OCI-LY7 (cell line): ENCODE data around the gene PITPNC1. TPM values are rescaled to one million over a fixed set of nuclear protein-coding genes. Genes with fewer than 3 reads are reported as not detected.

Experiments used
- BruUV-seq: library from RNA; stranded (reverse); fragments of 400-500 nt; replicated peaks from 2 replicates; lab custom pipeline; 2021; lab: Mats Ljungman, UMichigan
- CTCF ChIA-PET: fragments of 300-600 bp; sonication (Branson Sonifier 250); formaldehyde crosslinking; loops from one replicate; lab custom pipeline; 2022; ENCODE audit warnings: antibody characterized with exemption; ENCODE audit not compliant: unreplicated experiment; lab: Charles Lee
- POLR2A ChIA-PET: fragments of 300-600 bp; sonication (Branson Sonifier 250); formaldehyde crosslinking; loops from one replicate; lab custom pipeline; 2022; ENCODE audit warnings: antibody characterized with exemption; lab: Charles Lee
- DNase-seq: peaks from one replicate; pipeline ENCODE4 v3.0.0-alpha.2; 2015; ENCODE audit warnings: low spot score
- H2AFZ ChIP-seq: fragments of 200-600 bp; sonication (generic), shearing (Covaris generic); 2 replicates; pipeline ENCODE4 v1.6.1; 2014; ENCODE audit warnings: mild to moderate bottlenecking, antibody characterized with exemption, low read length, moderate library complexity
- H3K27ac ChIP-seq: fragments of 200-600 bp; sonication (generic); 2 replicates; pipeline ENCODE4 v1.5.1; 2014; ENCODE audit warnings: mixed run types, low read depth, mild to moderate bottlenecking, moderate library complexity, low read length, inconsistent platforms; ENCODE audit not compliant: poor library complexity, severe bottlenecking
- H3K36me3 ChIP-seq: fragments of 200-600 bp; sonication (generic); 2 replicates; pipeline ENCODE4 v1.6.1; 2014; ENCODE audit warnings: mild to moderate bottlenecking, antibody characterized with exemption, low read length, moderate library complexity, mixed read lengths; ENCODE audit not compliant: insufficient read depth
- H3K4me1 ChIP-seq: fragments of 200-600 bp; sonication (generic); 2 replicates; pipeline ENCODE4 v1.5.1; 2014; ENCODE audit warnings: mild to moderate bottlenecking, low read length; ENCODE audit not compliant: insufficient read depth, poor library complexity, severe bottlenecking
- H3K4me2 ChIP-seq: fragments of 200-600 bp; sonication (generic); 2 replicates; pipeline ENCODE4 v1.6.1; 2014; ENCODE audit warnings: mild to moderate bottlenecking, low read length
- H3K4me3 ChIP-seq: fragments of 200-600 bp; sonication (generic); 2 replicates; pipeline ENCODE4 v1.5.1; 2014; ENCODE audit warnings: mild to moderate bottlenecking, low read depth, low read length; ENCODE audit not compliant: poor library complexity, severe bottlenecking
- H3K79me2 ChIP-seq: fragments of 200-600 bp; sonication (generic); 2 replicates; pipeline ENCODE4 v1.6.1; 2016; ENCODE audit warnings: low read depth, mild to moderate bottlenecking, low read length, moderate library complexity, mixed read lengths; ENCODE audit not compliant: insufficient read depth
- H3K9me2 ChIP-seq: fragments of 200-600 bp; sonication (generic); 2 replicates; pipeline ENCODE4 v1.6.1; 2016; ENCODE audit warnings: mild to moderate bottlenecking, low read length, mixed read lengths; ENCODE audit not compliant: insufficient read depth
- H3K9me3 ChIP-seq: fragments of 200-600 bp; sonication (generic); 2 replicates; pipeline ENCODE4 v1.6.1; 2014; ENCODE audit warnings: mild to moderate bottlenecking, mixed run types, low read length, mixed read lengths
- H4K20me1 ChIP-seq: fragments of 200-600 bp; sonication (generic); 2 replicates; pipeline ENCODE4 v1.6.1; 2014; ENCODE audit warnings: mild to moderate bottlenecking, antibody characterized with exemption, low read length, moderate library complexity, mixed read lengths; ENCODE audit not compliant: insufficient read depth
- CTCF ChIP-seq: fragments of 200-600 bp; sonication (generic); conservative IDR thresholded peaks from 2 replicates; pipeline ENCODE4 v1.5.1; 2014; ENCODE audit warnings: mild to moderate bottlenecking, antibody characterized with exemption, low read length, moderate library complexity, mixed read lengths
- EZH2phosphoT487 ChIP-seq: fragments of 200-600 bp; sonication (generic); IDR thresholded peaks from 2 replicates; pipeline ENCODE4 v1.6.1; 2018; ENCODE audit warnings: low read depth, borderline replicate concordance, mild to moderate bottlenecking, mixed run types, antibody characterized with exemption, low read length, moderate library complexity, mixed read lengths
- intact Hi-C: fragments of 100-400 bp; cut with micrococcal nuclease; formaldehyde crosslinking; loops from one replicate; pipeline ENCODE4 v1.10.0; 2022; ENCODE audit not compliant: unreplicated experiment
- total RNA-seq, 2 experiments: library from RNA; depleted of rRNA in 1 of 2; stranded (reverse); fragments of >200 nt in 1 of 2; shearing (Covaris generic) in 1 of 2; gene quantifications; 2 replicates each; pipeline ENCODE4 v1.2.3, GENCODE V29; 2014 to 2022

Gene PITPNC1
- total RNA-seq, 2 experiments from 2014 or later = 14.3 to 21.1 TPM

GRCh38 chr17:67359960-67360791 is 16.9 kb upstream of the PITPNC1 start:
- H3K4me1 ChIP-seq = peaks cover 43% of the 10 kb centered on the region
- H3K27ac ChIP-seq = peak overlapping the region; percentile 19
- H4K20me1 ChIP-seq = peaks cover 31% of the 10 kb centered on the region

GRCh38 chr17:67360880-67361279 is 16.2 kb upstream of the PITPNC1 start:
- Histone ChIP-seq H2AFZ (no peak overlapping the region), H3K4me1 (peaks cover 45% of the 10 kb centered on the region), H3K79me2 (peaks cover 95% of the 10 kb centered on the region), H3K4me2 (no peak overlapping the region), H3K36me3 (peaks cover 72% of the 10 kb centered on the region), H3K9me2 (no peaks in the 10 kb centered on the region), H4K20me1 (peaks cover 35% of the 10 kb centered on the region), H3K4me3 (no peak overlapping the region), H3K27ac (no peak overlapping the region), H3K9me3 (no peaks in the 10 kb centered on the region)
- intact Hi-C loops = no loop called here
- CTCF ChIA-PET = interaction anchor here (0.7 kb wide), 1 partner anchor 14 kb away, joined by 3 read pairs; no protein-coding TSS in a partner anchor
- no peak for DNase-seq
- TF ChIP-seq CTCF (no peak), EZH2phosphoT487 (no peak)
- no TSS peak for BruUV-seq
- POLR2A ChIA-PET = no interaction called here

More at GRCh38 chr17:67359960-67360791, 16.9 kb upstream of the PITPNC1 start:
- peaks cover 79% of the 10 kb centered on the region for H3K36me3 ChIP-seq
- H2AFZ ChIP-seq = no peak overlapping the region
- ChIA-PET CTCF (interaction anchor here (0.6 to 0.7 kb wide), 2 partner anchors 14 to 16 kb away, joined by 3 read pairs; no protein-coding TSS in a partner anchor), POLR2A (no interaction called here)
- intact Hi-C loops = no loop called here
- H3K79me2 ChIP-seq = peaks cover 94% of the 10 kb centered on the region
- peak; percentile 62 for DNase-seq
- H3K4me2 ChIP-seq = peak overlapping the region; percentile 20; the same call in 1 of the 2 replicates
- no TSS peak for BruUV-seq
- no peaks in the 10 kb centered on the region for H3K9me2 ChIP-seq
- TF ChIP-seq CTCF (peak; percentile 86), EZH2phosphoT487 (no peak)
- H3K4me3 ChIP-seq = no peak overlapping the region
- no peaks in the 10 kb centered on the region for H3K9me3 ChIP-seq

- DNase-seq = no peak
- H3K4me2 ChIP-seq = no peak overlapping the region
- no TSS peak for BruUV-seq
- POLR2A ChIA-PET = interaction anchor here (0.6 to 1.2 kb wide), 3 partner anchors 11 to 236 kb away, joined by 3 to 5 read pairs (median 4); no protein-coding TSS in a partner anchor
- no peaks in the 10 kb centered on the region for H3K9me2 ChIP-seq
- H2AFZ ChIP-seq = no peak overlapping the region
- intact Hi-C loops = no loop called here
- H3K36me3 ChIP-seq = peaks cover 62% of the 10 kb centered on the region
- TF ChIP-seq EZH2phosphoT487 (no peak), CTCF (no peak)
- CTCF ChIA-PET = no interaction called here
- no peaks in the 10 kb centered on the region for H3K9me3 ChIP-seq
- peaks cover 91% of the 10 kb centered on the region for H3K79me2 ChIP-seq
- peaks cover 49% of the 10 kb centered on the region for H3K4me1 ChIP-seq
- no peak overlapping the region for H3K27ac ChIP-seq
- peaks cover 35% of the 10 kb centered on the region for H4K20me1 ChIP-seq
- H3K4me3 ChIP-seq = no peak overlapping the region
Observed at GRCh38 chr17:67362173-67362572, 14.9 kb upstream of the PITPNC1 start.
